K562 (cell line): ENCODE data around the gene SGK1. TPM values are rescaled to one million over a fixed set of nuclear protein-coding genes. Genes with fewer than 3 reads are reported as not detected.

Source experiments
- CGGBP1 ChIP-seq: fragments of 250-450 bp; sonication (Bioruptor Pico); IDR thresholded peaks from 2 replicates; pipeline ENCODE4 v1.9.0; 2021; ENCODE audit warnings: mild to moderate bottlenecking
- ETV5 ChIP-seq: sonication (generic); formaldehyde crosslinking; IDR thresholded peaks from 2 replicates; pipeline ENCODE4 v1.4.0; 2020; ENCODE audit warnings: low read depth, mild to moderate bottlenecking, missing genetic modification reagents
- HDAC1 ChIP-seq, 2 experiments: fragments of 450-650 bp; IDR thresholded peaks; 2 replicates each; pipeline ENCODE4 v1.6.1; 2016 to 2017; ENCODE audit warnings: inconsistent platforms in 1 of 2, mild to moderate bottlenecking in 1 of 2, moderate library complexity in 1 of 2
- MECOM ChIP-seq: fragments of 250-450 bp; sonication (Bioruptor Pico); IDR thresholded peaks from 2 replicates; pipeline ENCODE4 v1.8.0; 2022; ENCODE audit warnings: inconsistent platforms
- MIER1 ChIP-seq: fragments of 450-650 bp; IDR thresholded peaks from 2 replicates; pipeline ENCODE4 v1.6.1; 2016; ENCODE audit warnings: antibody characterized with exemption, mild to moderate bottlenecking, low read depth
- NCOA2 ChIP-seq, 2 experiments: fragments of 450-650 bp; IDR thresholded peaks; 2 replicates each; pipeline ENCODE4 v1.6.1; 2018; ENCODE audit warnings: mild to moderate bottlenecking in 2 of 2, moderate library complexity in 1 of 2; ENCODE audit not compliant: partially characterized antibody in 2 of 2
- PRDM10 ChIP-seq: fragments of 450-650 bp; IDR thresholded peaks from 2 replicates; pipeline ENCODE4 v1.6.1; 2018; ENCODE audit not compliant: partially characterized antibody
- PRMT5 ChIP-seq: sonication (generic); formaldehyde crosslinking; IDR thresholded peaks from 2 replicates; pipeline ENCODE4 v1.5.0; 2020; ENCODE audit warnings: missing genetic modification reagents
- RCOR1 ChIP-seq, 2 experiments: IDR thresholded peaks; 2 replicates each; pipeline ENCODE4 v1.6.1; 2012; ENCODE audit warnings: low read depth in 2 of 2, low read length in 2 of 2, borderline replicate concordance in 1 of 2, improper control_type of control experiment in 1 of 2
- TBL1XR1 ChIP-seq, 2 experiments: IDR thresholded peaks; 2 replicates each; pipeline ENCODE4 v1.6.1; 2012; ENCODE audit warnings: improper control_type of control experiment in 2 of 2, low read length in 2 of 2, mild to moderate bottlenecking in 1 of 2
- TCFL5 ChIP-seq: fragments of 250-450 bp; sonication (Bioruptor Pico); conservative IDR thresholded peaks from 2 replicates; pipeline ENCODE4 v1.6.1; 2021; ENCODE audit warnings: mild to moderate bottlenecking, moderate library complexity, matching md5 sums
- VEZF1 ChIP-seq: fragments of 200-800 bp; sonication (Bioruptor generic); IDR thresholded peaks from 2 replicates; pipeline ENCODE4 v1.6.1; 2017; ENCODE audit warnings: missing genetic modification characterization, missing compliant biosample characterization
- XRCC4 ChIP-seq: IDR thresholded peaks from one replicate; pipeline ENCODE4 v1.6.1; 2011; ENCODE audit not compliant: insufficient read depth, insufficient read length; ENCODE audit errors: extremely low read depth
- ZFX ChIP-seq: sonication (generic); formaldehyde crosslinking; IDR thresholded peaks from 2 replicates; pipeline ENCODE4 v1.8.0; 2022; ENCODE audit warnings: mild to moderate bottlenecking, missing genetic modification reagents, moderate library complexity
- ZNF217 ChIP-seq: sonication (generic); formaldehyde crosslinking; IDR thresholded peaks from 2 replicates; pipeline ENCODE4 v1.8.0; 2022; ENCODE audit warnings: mild to moderate bottlenecking, missing genetic modification reagents
- ZNF277 ChIP-seq: fragments of 250-450 bp; sonication (Bioruptor Pico); IDR thresholded peaks from 2 replicates; pipeline ENCODE4 v1.8.0; 2022; ENCODE audit warnings: inconsistent platforms, mild to moderate bottlenecking, moderate library complexity, borderline replicate concordance
- ZNF518B ChIP-seq: fragments of 250-450 bp; sonication (Bioruptor Pico); IDR thresholded peaks from 2 replicates; pipeline ENCODE4 v1.5.0; 2021; ENCODE audit warnings: mild to moderate bottlenecking, moderate library complexity
- ZNF586 ChIP-seq: fragments of 450-650 bp; formaldehyde crosslinking; conservative IDR thresholded peaks from 2 replicates; pipeline ENCODE4 v1.4.0; 2020; ENCODE audit warnings: mild to moderate bottlenecking, moderate library complexity
- polyA plus RNA-seq, 8 experiments: library from polyadenylated mRNA; depleted of rRNA in 4 of 8; stranded (reverse) in 5 of 8; unstranded in 3 of 8; fragments of >200 nt; fragmentation: Nextera tagmentation in 2 of 8; fragmentation: Illumina TruSeq in 1 of 8; extraction: Ambion mirVana in 2 of 8; extraction: Trizol in 1 of 8; gene quantifications; 2 replicates each; pipeline versions ENCODE4 v1.2.1 to v1.2.3, GENCODE V29; 2011 to 2014; ENCODE audit warnings: inconsistent platforms in 1 of 8, missing spikeins in 1 of 8
- total RNA-seq, 7 experiments: library from RNA; depleted of rRNA in 6 of 7; stranded (reverse); fragments of >200 nt in 6 of 7; fragmentation: Illumina TruSeq in 2 of 7; extraction: Trizol in 2 of 7; gene quantifications; 2 replicates each; pipeline versions ENCODE4 v1.2.1 to v1.2.3, GENCODE V29; 2011 to 2021; ENCODE audit warnings: low replicate concordance in 1 of 7

Gene SGK1
- total and polyA plus RNA-seq, 9 of the 15 experiments (the other 6 are each of a cell fraction or from before 2014, with no cell fraction given): 3.5 to 7.2 (median 3.9) TPM

GRCh38 chr6:134147034-134147533, 170.8 kb downstream of the SGK1 start (continued):
- no peak for TF ChIP-seq PRMT5 (CRISPR knock-in tag)
- peak; percentile 33; the same call in 1 of the 2 replicates for TF ChIP-seq VEZF1 (CRISPR knock-in tag)
- no peak for TF ChIP-seq TCFL5 (CRISPR knock-in tag)
- no peak for TF ChIP-seq ETV5
- no peak for TF ChIP-seq HDAC1 (IDR thresholded peaks at IDR 0.05)
- no peak for TF ChIP-seq TBL1XR1 (IDR thresholded peaks at IDR 0.05; ENCODE audit: low read length in 2 of 2)
- TF ChIP-seq CGGBP1 (CRISPR knock-in tag): no peak
- no peak for TF ChIP-seq ZFX (CRISPR knock-in tag)
- TF ChIP-seq ZNF586 (CRISPR knock-in tag): no peak
- TF ChIP-seq ZNF217 (CRISPR knock-in tag): no peak
- TF ChIP-seq MIER1: no peak
- TF ChIP-seq ZNF277 (CRISPR knock-in tag): no peak
- no peak for TF ChIP-seq NCOA2 (IDR thresholded peaks at IDR 0.05; ENCODE audit: partially characterized antibody in 2 of 2)
- no peak for TF ChIP-seq XRCC4
- TF ChIP-seq ZNF518B (CRISPR knock-in tag): no peak
- peak; percentile 71 for TF ChIP-seq PRDM10
- TF ChIP-seq MECOM (CRISPR knock-in tag): no peak
- TF ChIP-seq RCOR1 (IDR thresholded peaks at IDR 0.05; ENCODE audit: borderline replicate concordance in 1 of 2, low read depth in 2 of 2, low read length in 2 of 2): peak in 1 of 2 experiments; percentile 73; a peak in 1 of 4 replicates
